GM23248 (cell line): ENCODE results near the gene RUNX1.

Experiments
- EZH2 ChIP-seq: fragments of 200-600 bp; sonication (generic); IDR thresholded peaks from 2 replicates; pipeline ENCODE4 v1.6.1; 2018; ENCODE audit warnings: antibody characterized with exemption, mild to moderate bottlenecking; ENCODE audit not compliant: insufficient read depth, poor library complexity, severe bottlenecking
- EZH2phosphoT487 ChIP-seq: fragments of 200-600 bp; sonication (generic); IDR thresholded peaks from 2 replicates; pipeline ENCODE4 v1.6.1; 2018; ENCODE audit warnings: antibody characterized with exemption, moderate library complexity, mild to moderate bottlenecking, low read depth; ENCODE audit not compliant: insufficient read depth

- no peak for TF ChIP-seq EZH2
- no peak for TF ChIP-seq EZH2phosphoT487
Observed at GRCh38 chr21:34995979-34996303, 53.2 kb downstream of the RUNX1 start.
